NOMO-1 treated with DMSO at 0.1 percent for 48 hours (cell line): ENCODE results near the gene DEDD2.

ENCODE experiments used
- DNase-seq: peaks from one replicate; lab custom pipeline; 2025; ENCODE audit not compliant: unreplicated experiment; lab: John Stamatoyannopoulos, UW

The DEDD2 gene

GRCh38 chr19:42228641-42229040 lies 11.2 kb upstream of the DEDD2 start:
- no peak for DNase-seq

- DNase-seq: no peak
Measured at GRCh38 chr19:42226886-42227285, 9.4 kb upstream of the DEDD2 start.

GRCh38 chr19:42225718-42226292 lies 8.3 kb upstream of the DEDD2 start:
- no peak for DNase-seq

DNA sequence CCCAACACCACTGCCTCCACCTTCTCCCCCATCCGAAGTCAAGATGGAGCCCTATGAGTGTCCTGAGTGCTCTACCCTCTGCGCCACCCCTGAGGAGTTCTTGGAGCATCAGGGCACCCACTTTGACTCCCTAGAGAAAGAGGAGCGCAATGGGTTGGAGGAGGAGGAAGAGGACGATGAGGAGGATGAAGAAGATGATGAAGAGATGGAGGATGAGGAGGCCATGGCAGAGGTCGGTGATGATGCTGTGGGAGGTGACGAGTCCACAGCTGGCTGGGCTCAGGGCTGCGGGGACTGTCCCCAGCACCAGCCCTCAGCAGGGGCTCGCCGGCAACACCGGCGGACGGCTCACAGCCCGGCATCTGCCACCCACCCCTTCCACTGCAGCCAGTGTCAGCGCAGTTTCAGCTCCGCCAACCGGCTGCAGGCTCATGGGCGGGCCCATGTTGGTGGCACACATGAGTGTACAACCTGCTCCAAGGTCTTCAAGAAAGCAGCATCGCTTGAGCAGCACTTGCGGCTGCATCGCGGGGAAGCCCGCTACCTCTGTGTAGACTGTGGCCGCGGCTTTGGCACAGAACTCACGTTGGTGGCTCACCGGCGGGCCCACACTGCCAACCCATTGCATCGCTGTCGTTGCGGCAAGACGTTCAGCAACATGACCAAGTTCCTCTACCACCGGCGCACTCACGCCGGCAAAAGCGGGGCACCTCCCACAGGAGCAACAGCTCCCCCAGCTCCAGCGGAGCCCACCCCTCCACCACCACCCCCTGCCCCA lies 7.7 kb upstream of the DEDD2 start:
- DNase-seq: no peak

- DNase-seq: no peak
Measured at GRCh38 chr19:42220751-42221097, 3.2 kb upstream of the DEDD2 start.

GRCh38 chr19:42219812-42220750 lies 2.6 kb upstream of the DEDD2 start, which contains the start of gene ZNF526:
Gene ZNF526, plus strand, starts transcription at chr19:42220312. Its CDS starts 4,092 bp downstream, at chr19:42224404.
- peak; percentile 96 for DNase-seq

DNA sequence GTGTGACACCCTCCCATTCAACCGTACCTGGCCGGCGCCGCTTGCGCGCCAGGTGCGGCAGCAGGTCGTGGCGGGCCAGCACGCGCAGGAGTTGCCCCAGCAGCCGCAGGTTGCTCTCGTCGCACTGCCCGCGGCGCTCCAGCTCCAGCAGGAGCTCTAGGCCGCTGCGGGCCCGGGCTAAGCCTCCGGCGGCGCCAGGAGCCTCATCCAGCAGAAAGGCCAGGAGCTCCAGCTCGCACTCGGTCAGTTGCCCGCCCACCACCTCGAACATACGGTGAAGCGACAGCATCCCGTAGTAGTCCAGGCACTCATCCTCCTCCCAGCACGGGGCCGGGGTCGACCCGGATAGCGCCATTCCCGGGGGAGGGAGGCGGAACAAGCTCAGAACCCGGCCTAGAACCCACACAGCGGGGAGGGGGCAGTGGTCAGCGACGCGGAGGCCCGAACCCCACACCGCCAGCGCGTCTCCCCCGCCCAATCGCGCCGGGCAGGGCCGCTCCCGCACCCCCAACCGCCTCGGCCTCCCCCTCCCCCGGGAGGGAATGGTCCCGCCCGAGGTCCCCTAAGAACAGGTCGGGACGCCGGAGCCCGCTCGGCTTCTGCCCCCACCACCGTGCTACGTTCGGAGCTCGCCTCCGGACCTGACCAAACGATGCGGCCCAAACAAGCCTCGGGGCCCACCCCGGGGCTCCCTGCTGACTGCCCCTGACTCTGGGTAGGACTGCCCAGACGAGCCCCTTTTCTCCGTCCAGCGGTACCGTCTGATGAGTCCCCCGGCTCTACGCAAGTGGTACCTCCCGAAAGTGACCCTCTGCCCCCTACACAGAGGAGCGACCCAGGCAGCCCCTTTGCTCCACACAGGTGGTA lies 591 bp downstream of the DEDD2 start:
- DNase-seq: no peak

- DNase-seq: no peak
Measured at GRCh38 chr19:42214810-42215485, 2.5 kb downstream of the DEDD2 start.

DNA sequence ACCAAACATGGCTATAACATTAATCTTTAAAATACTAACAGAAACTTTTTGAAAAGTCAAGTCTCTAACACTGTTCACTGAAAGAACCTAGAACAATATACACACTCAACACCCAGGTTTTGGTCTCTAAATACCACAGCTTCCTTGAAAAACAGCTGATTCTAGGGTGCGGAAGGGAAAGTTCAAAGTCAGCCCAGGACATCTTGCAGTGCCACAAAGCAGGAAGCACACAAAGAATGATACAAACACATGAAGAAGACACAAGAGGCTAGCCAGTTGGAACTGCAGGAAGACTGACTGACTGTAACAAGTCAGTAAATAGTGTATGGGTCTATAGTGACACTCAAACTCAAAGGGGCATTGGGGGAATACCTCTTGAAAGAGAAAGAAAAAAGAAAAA lies 4.6 kb downstream of the DEDD2 start:
- no peak for DNase-seq

GRCh38 chr19:42208612-42209011 lies 8.9 kb downstream of the DEDD2 start:
- DNase-seq: no peak

- peak; percentile 10 for DNase-seq
Measured at GRCh38 chr19:42207767-42208271, 9.7 kb downstream of the DEDD2 start.

DNA sequence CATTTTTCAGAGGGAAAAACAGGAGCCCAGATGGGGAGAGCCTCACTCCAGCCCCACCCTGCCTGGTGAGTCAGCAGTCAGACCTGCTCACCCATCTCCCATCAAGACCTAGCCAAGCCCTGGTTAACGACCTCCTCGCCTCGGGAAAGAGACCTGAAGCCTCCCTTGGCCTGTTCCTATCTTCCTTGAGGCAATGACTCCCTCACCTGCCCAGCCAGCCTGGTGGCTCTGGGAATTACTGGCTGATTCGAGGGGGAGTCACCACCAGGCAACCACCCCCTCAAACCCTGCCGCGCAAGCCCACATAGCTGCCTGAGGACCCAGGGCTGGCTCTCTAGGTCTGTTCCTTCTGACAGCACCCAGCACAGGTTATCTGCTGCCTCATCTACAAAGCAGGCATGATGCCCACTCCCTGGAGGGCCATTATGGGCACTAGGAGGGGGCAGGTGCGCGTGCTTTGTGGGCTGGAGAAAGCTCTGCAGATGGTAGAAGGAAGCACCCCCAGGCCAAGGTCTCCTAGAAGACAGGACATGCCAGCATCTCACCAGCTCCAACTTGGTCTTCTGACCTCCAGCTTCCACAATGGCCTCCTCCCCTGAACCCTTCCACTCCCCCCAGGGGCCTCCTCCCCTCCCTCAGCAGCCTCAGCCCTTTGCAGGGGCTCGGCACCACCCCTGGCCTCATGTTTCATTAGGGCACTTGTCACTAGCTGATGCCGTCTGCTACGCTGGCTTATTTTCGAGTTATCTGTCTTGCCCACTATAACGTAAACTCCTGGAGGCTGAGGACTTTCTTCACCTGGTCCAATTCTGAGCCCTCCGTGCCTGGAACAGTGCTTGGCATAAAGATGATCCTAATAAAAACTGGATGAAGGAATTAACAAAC lies 10.4 kb downstream of the DEDD2 start:
- DNase-seq: no peak

DNA sequence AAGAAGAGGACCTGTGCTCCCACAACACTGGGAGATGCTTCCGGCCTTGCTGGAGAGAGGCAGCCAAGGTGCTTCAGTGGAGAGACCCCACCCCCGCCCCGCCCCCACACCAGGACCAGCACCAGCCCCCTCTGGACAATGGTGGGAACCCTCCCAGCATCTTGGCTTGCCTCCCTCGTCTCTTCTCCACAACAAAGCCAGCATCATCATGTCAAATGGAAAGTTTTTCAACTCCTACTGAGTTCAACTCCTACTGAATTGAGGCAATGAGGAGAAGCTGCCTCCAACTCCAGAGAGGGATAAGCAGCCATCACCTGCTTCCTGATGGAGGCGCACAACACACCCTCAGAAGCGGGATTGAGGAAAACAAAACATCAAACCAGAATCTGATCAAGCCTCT lies 12.8 kb downstream of the DEDD2 start:
- no peak for DNase-seq

- no peak for DNase-seq
Measured at GRCh38 chr19:42203700-42204099, 13.8 kb downstream of the DEDD2 start.

DNA sequence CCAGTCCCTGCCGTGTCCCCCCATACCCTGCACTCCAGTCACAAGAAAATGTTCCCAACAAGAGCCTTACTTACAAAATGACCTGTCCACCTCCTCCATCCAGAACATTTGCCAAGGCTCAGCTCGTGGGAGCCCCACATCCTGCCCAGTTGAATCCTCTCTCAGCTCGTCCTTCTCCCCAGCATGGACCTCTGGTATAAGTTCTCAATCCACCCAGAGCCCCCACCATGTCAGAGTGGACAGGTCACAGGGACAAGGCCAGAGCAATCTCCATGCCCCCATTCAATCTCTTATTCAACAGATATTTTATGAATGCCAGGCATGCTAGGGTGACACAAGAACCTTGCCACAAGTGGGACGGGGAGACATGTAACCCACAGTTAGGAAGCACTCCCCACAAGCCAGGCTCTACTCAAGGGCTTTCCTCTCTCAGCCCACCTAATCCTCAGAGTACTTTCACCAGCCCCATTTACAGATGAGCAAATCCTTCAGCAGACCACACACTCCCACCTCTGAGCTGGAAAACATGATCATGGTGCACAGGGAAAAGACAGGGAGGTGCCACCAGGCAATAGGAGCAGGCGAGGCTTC lies 15.1 kb downstream of the DEDD2 start:
- DNase-seq: no peak

GRCh38 chr19:42201489-42202289 lies 15.8 kb downstream of the DEDD2 start:
- DNase-seq: peak; percentile 92

GRCh38 chr19:42200116-42200715 lies 17.3 kb downstream of the DEDD2 start:
- DNase-seq: no peak
